IMR-90 (cell line): ENCODE results near the gene F10. TPM values are rescaled to one million over a fixed set of nuclear protein-coding genes. Genes with fewer than 3 reads are reported as not detected.

Experiments
- ATAC-seq: fragments of 200-7000 bp; cut with Tn5 transposase; 2 replicates; pipeline ENCODE4 v1.9.1; 2020; ENCODE audit warnings: low read depth, mild to moderate bottlenecking, moderate library complexity
- BruUV-seq: library from RNA; stranded (reverse); fragments of 400-500 nt; replicated peaks from 2 replicates; lab custom pipeline; 2021; lab: Mats Ljungman, UMichigan
- CTCF ChIA-PET: fragments of 300-600 bp; formaldehyde crosslinking; extraction: SDS; loops from one replicate; lab custom pipeline; 2021; ENCODE audit warnings: antibody characterized with exemption; lab: Yijun Ruan, JAX
- POLR2A ChIA-PET: fragments of 300-600 bp; sonication (Branson Sonifier 250); formaldehyde crosslinking; loops from one replicate; lab custom pipeline; 2022; ENCODE audit warnings: antibody characterized with exemption; ENCODE audit not compliant: unreplicated experiment; lab: Charles Lee
- DNase-seq: peaks from one replicate; pipeline ENCODE4 v3.0.0; 2013
- H2AFZ ChIP-seq: replicated peaks from 2 replicates; pipeline ENCODE3; 2013; ENCODE audit warnings: low read length, mild to moderate bottlenecking; ENCODE audit not compliant: poor library complexity
- H2AK5ac ChIP-seq: 2 replicates; pipeline ENCODE4 v1.6.1; 2013; ENCODE audit warnings: low read depth, low read length, inconsistent platforms
- H2AK9ac ChIP-seq: replicated peaks from 2 replicates; pipeline ENCODE3; 2013; ENCODE audit warnings: mild to moderate bottlenecking, low read depth, low read length, moderate library complexity; ENCODE audit not compliant: poor library complexity
- H2BK120ac ChIP-seq: 2 replicates; pipeline ENCODE4 v1.6.1; 2013; ENCODE audit warnings: low read depth, low read length, inconsistent platforms
- H2BK15ac ChIP-seq: 3 replicates; pipeline ENCODE4 v1.6.1; 2013; ENCODE audit warnings: low read depth, low read length, inconsistent platforms
- H2BK20ac ChIP-seq: 2 replicates; pipeline ENCODE4 v1.6.1; 2013; ENCODE audit warnings: low read depth, mild to moderate bottlenecking, inconsistent platforms, low read length, moderate library complexity
- H2BK5ac ChIP-seq: 2 replicates; pipeline ENCODE4 v1.6.1; 2013; ENCODE audit warnings: mild to moderate bottlenecking, low read depth, low read length, inconsistent platforms; ENCODE audit not compliant: poor library complexity, severe bottlenecking
- H3K14ac ChIP-seq: replicated peaks from 2 replicates; pipeline ENCODE4 v1.6.1; 2013; ENCODE audit warnings: low read depth, low read length, inconsistent platforms
- H3K18ac ChIP-seq: 2 replicates; pipeline ENCODE4 v1.6.1; 2013; ENCODE audit warnings: low read depth, low read length, control low read depth
- H3K23ac ChIP-seq: 2 replicates; pipeline ENCODE4 v1.6.1; 2013; ENCODE audit warnings: low read depth, low read length, inconsistent platforms
- H3K27ac ChIP-seq: 2 replicates; pipeline ENCODE4 v1.5.1; 2013; ENCODE audit warnings: mild to moderate bottlenecking, control low read depth, low read length; ENCODE audit not compliant: insufficient read depth
- H3K27me3 ChIP-seq: 2 replicates; pipeline ENCODE4 v1.6.1; 2013; ENCODE audit warnings: low read length; ENCODE audit not compliant: control insufficient read depth, insufficient read depth
- H3K36me3 ChIP-seq: 2 replicates; pipeline ENCODE4 v1.6.1; 2013; ENCODE audit warnings: low read length, mixed read lengths; ENCODE audit not compliant: control insufficient read depth, insufficient read depth
- H3K4ac ChIP-seq: 2 replicates; pipeline ENCODE4 v1.6.1; 2013; ENCODE audit warnings: low read depth, low read length, inconsistent platforms
- H3K4me1 ChIP-seq: 2 replicates; pipeline ENCODE4 v1.6.1; 2013; ENCODE audit warnings: low read length, mixed read lengths; ENCODE audit not compliant: control insufficient read depth, insufficient read depth
- H3K4me2 ChIP-seq: 2 replicates; pipeline ENCODE4 v1.6.1; 2013; ENCODE audit warnings: low read depth, mild to moderate bottlenecking, control low read depth, low read length, moderate library complexity
- H3K4me3 ChIP-seq: 2 replicates; pipeline ENCODE4 v1.5.1; 2013; ENCODE audit warnings: low read depth, mild to moderate bottlenecking, control low read depth, low read length, moderate library complexity; ENCODE audit not compliant: insufficient read depth
- H3K56ac ChIP-seq: 2 replicates; pipeline ENCODE4 v1.6.1; 2013; ENCODE audit warnings: low read length, inconsistent platforms; ENCODE audit not compliant: insufficient read depth; ENCODE audit errors: extremely low read depth
- H3K79me1 ChIP-seq, 2 experiments: 2 replicates each; pipeline ENCODE4 v1.6.1; 2013; ENCODE audit warnings: low read length in 2 of 2, inconsistent platforms in 1 of 2, low read depth in 1 of 2
- H3K9ac ChIP-seq: 2 replicates; pipeline ENCODE4 v1.6.1; 2013; ENCODE audit warnings: low read depth, low read length, control low read depth
- H3K9me1 ChIP-seq: 2 replicates; pipeline ENCODE4 v1.6.1; 2013; ENCODE audit warnings: low read length, inconsistent platforms; ENCODE audit not compliant: insufficient read depth
- H3K9me3 ChIP-seq: 2 replicates; pipeline ENCODE4 v1.6.1; 2013; ENCODE audit warnings: low read length; ENCODE audit not compliant: control insufficient read depth, insufficient read depth
- H4K20me1 ChIP-seq: 2 replicates; pipeline ENCODE4 v1.6.1; 2013; ENCODE audit warnings: low read length, inconsistent platforms; ENCODE audit not compliant: insufficient read depth
- H4K5ac ChIP-seq: 2 replicates; pipeline ENCODE4 v1.6.1; 2013; ENCODE audit warnings: mild to moderate bottlenecking, low read depth, low read length, control low read depth
- H4K8ac ChIP-seq, 2 experiments: 2 replicates each; pipeline ENCODE4 v1.6.1; 2013; ENCODE audit warnings: low read depth in 2 of 2, low read length in 2 of 2, control low read depth in 1 of 2, inconsistent platforms in 1 of 2
- H4K91ac ChIP-seq: 2 replicates; pipeline ENCODE4 v1.6.1; 2013; ENCODE audit warnings: low read depth, low read length, inconsistent platforms; ENCODE audit not compliant: insufficient read depth
- BHLHE40 ChIP-seq: fragments of 150-350 bp; IDR thresholded peaks from 2 replicates; pipeline ENCODE4 v1.6.1; 2016; ENCODE audit warnings: mild to moderate bottlenecking, low read depth, low read length
- CEBPB ChIP-seq: IDR thresholded peaks from 2 replicates; pipeline ENCODE4 v1.6.1; 2012; ENCODE audit warnings: low read depth, low read length, improper control_type of control experiment
- CHD1 ChIP-seq: IDR thresholded peaks from 2 replicates; pipeline ENCODE4 v1.6.1; 2012; ENCODE audit warnings: low read depth, low read length, improper control_type of control experiment
- FOS ChIP-seq: fragments of 150-350 bp; IDR thresholded peaks from 2 replicates; pipeline ENCODE4 v1.6.1; 2016; ENCODE audit warnings: low read depth, low read length
- MAFK ChIP-seq: IDR thresholded peaks from 2 replicates; pipeline ENCODE4 v1.6.1; 2012; ENCODE audit warnings: low read depth, low read length, improper control_type of control experiment
- NFE2L2 ChIP-seq: fragments of 150-350 bp; IDR thresholded peaks from 2 replicates; pipeline ENCODE4 v1.6.1; 2016; ENCODE audit warnings: low read depth, mild to moderate bottlenecking, low read length
- RAD21 ChIP-seq: IDR thresholded peaks from 2 replicates; pipeline ENCODE4 v1.6.1; 2012; ENCODE audit warnings: low read length, improper control_type of control experiment
- RCOR1 ChIP-seq: IDR thresholded peaks from 2 replicates; pipeline ENCODE4 v1.6.1; 2012; ENCODE audit warnings: mild to moderate bottlenecking, low read length, improper control_type of control experiment; ENCODE audit not compliant: insufficient replicate concordance
- RFX5 ChIP-seq: IDR thresholded peaks from 2 replicates; pipeline ENCODE4 v1.8.0; 2012; ENCODE audit warnings: low read depth, mild to moderate bottlenecking, low read length, moderate library complexity
- SMC3 ChIP-seq: fragments of 150-350 bp; IDR thresholded peaks from 2 replicates; pipeline ENCODE4 v1.6.1; 2016; ENCODE audit warnings: low read depth, mild to moderate bottlenecking, antibody characterized with exemption, low read length, moderate library complexity
- WGBS, 2 experiments: methylation state at CpG; one replicate each; pipeline versions ENCODE4 v1.1.5 to v1.1.7; 2013; ENCODE audit warnings: missing lambda C conversion rate in 2 of 2; ENCODE audit not compliant: insufficient read length in 1 of 2; ENCODE audit errors: extremely low coverage in 2 of 2; 5-methylcytosine and 5-hydroxymethylcytosine counted together
- dilution Hi-C: fragments of 300-500 bp; cut with HindIII; formaldehyde crosslinking; loops from one replicate; pipeline ENCODE4 v1.14.3; 2018; ENCODE audit warnings: low sequenced_read_pairs; ENCODE audit not compliant: unreplicated experiment
- in situ Hi-C: fragments of 300-500 bp; cut with MboI; formaldehyde crosslinking; loops from 3 replicates; pipeline ENCODE4 v1.14.3; 2019; ENCODE audit warnings: low sequenced_read_pairs, inconsistent platforms, mixed read lengths
- intact Hi-C: fragments of 100-400 bp; cut with micrococcal nuclease; formaldehyde crosslinking; loops from 2 replicates; pipeline ENCODE4 v1.10.0; 2022
- polyA plus RNA-seq, 3 experiments: library from polyadenylated mRNA; depleted of rRNA; stranded (reverse); fragments of >200 nt; gene quantifications; 2 replicates each; pipeline ENCODE4 v1.2.3, GENCODE V29; 2012; ENCODE audit warnings: low replicate concordance in 1 of 3
- total RNA-seq: library from RNA; depleted of rRNA; stranded (reverse); fragments of >200 nt; gene quantifications from 2 replicates; pipeline ENCODE4 v1.2.3, GENCODE V29; 2012
- TF ChIP-seq, protein P1 (sequence below): fragments of 150-350 bp; IDR thresholded peaks from 2 replicates; pipeline ENCODE4 v1.6.1; 2017; ENCODE audit warnings: mild to moderate bottlenecking, antibody characterized with exemption, low read length, low read depth
- TF ChIP-seq, protein P2 (sequence below): fragments of 150-350 bp; IDR thresholded peaks from 2 replicates; pipeline ENCODE4 v1.6.1; 2016; ENCODE audit warnings: low read depth, mild to moderate bottlenecking, low read length, moderate library complexity, borderline replicate concordance
- TF ChIP-seq, protein P3 (sequence below): conservative IDR thresholded peaks from 2 replicates; pipeline ENCODE4 v1.5.1; 2012; ENCODE audit warnings: mild to moderate bottlenecking, low read depth, low read length, improper control_type of control experiment

F10 gene
- total and polyA plus RNA-seq, 2 of the 4 experiments (the other 2 are of a cell fraction): 9.1 to 19.5 TPM

DNA sequence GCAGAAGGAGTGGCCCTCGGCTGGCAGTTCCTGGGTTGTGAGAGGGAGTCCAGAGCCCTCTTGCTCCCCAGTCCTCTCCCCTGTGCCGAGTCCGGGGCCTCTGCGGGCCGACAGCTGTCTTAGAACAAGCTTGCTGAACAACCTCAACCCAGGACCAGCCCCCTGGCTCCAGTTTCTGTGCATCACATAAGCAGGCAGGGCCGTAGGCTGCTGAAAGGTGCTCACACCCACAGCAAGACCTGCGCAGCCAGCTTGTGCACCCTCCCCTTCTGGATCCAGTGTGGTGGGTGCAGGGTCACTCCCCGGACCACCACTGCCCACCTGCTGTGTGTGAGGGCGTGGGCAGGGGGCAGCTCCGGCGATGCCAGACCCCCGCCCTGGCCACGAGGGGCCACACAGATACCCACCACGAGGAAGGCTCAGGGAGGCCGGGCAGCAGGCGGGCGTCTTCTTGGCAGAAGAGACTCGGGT is 42.2 kb upstream of the F10 start:
- DNase-seq (no peak), ATAC-seq (no peak)
- H3K9me1 ChIP-seq: no peaks in the 10 kb centered on the region
- H2BK5ac ChIP-seq: no peak overlapping the region
- no peaks in the 10 kb centered on the region; the same call in 1 of the 2 replicates for H3K4me1 ChIP-seq
- H3K79me1 ChIP-seq: no peaks in the 10 kb centered on the region
- ChIA-PET POLR2A (no interaction called here), CTCF (no interaction called here)
- H4K5ac ChIP-seq: no peak overlapping the region
- no peak overlapping the region for H2AFZ ChIP-seq
- H3K23ac ChIP-seq: no peak overlapping the region
- no peak overlapping the region for H4K8ac ChIP-seq
- intact Hi-C loops: no loop called here
- H3K14ac ChIP-seq: no peak overlapping the region
- H3K27me3 ChIP-seq: peaks cover 34% of the 10 kb centered on the region
- H2BK120ac ChIP-seq: no peak overlapping the region
- in situ Hi-C loops: no loop called here
- no peak overlapping the region for H3K9ac ChIP-seq
- TF ChIP-seq MAFK (no peak), CEBPB (no peak), FOS (no peak), RAD21 (no peak), RCOR1 (no peak), RFX5 (no peak), CHD1 (no peak), BHLHE40 (no peak), NFE2L2 (no peak), SMC3 (no peak)
- TF ChIP-seq, protein P1, sequence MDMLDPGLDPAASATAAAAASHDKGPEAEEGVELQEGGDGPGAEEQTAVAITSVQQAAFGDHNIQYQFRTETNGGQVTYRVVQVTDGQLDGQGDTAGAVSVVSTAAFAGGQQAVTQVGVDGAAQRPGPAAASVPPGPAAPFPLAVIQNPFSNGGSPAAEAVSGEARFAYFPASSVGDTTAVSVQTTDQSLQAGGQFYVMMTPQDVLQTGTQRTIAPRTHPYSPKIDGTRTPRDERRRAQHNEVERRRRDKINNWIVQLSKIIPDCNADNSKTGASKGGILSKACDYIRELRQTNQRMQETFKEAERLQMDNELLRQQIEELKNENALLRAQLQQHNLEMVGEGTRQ: no peak
- TF ChIP-seq, protein P2, sequence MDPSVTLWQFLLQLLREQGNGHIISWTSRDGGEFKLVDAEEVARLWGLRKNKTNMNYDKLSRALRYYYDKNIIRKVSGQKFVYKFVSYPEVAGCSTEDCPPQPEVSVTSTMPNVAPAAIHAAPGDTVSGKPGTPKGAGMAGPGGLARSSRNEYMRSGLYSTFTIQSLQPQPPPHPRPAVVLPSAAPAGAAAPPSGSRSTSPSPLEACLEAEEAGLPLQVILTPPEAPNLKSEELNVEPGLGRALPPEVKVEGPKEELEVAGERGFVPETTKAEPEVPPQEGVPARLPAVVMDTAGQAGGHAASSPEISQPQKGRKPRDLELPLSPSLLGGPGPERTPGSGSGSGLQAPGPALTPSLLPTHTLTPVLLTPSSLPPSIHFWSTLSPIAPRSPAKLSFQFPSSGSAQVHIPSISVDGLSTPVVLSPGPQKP: no peak
- TF ChIP-seq, protein P3, sequence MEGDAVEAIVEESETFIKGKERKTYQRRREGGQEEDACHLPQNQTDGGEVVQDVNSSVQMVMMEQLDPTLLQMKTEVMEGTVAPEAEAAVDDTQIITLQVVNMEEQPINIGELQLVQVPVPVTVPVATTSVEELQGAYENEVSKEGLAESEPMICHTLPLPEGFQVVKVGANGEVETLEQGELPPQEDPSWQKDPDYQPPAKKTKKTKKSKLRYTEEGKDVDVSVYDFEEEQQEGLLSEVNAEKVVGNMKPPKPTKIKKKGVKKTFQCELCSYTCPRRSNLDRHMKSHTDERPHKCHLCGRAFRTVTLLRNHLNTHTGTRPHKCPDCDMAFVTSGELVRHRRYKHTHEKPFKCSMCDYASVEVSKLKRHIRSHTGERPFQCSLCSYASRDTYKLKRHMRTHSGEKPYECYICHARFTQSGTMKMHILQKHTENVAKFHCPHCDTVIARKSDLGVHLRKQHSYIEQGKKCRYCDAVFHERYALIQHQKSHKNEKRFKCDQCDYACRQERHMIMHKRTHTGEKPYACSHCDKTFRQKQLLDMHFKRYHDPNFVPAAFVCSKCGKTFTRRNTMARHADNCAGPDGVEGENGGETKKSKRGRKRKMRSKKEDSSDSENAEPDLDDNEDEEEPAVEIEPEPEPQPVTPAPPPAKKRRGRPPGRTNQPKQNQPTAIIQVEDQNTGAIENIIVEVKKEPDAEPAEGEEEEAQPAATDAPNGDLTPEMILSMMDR: no peak
- H3K56ac ChIP-seq: no peak overlapping the region
- no TSS peak for BruUV-seq
- dilution Hi-C loops: no loop called here
- H3K18ac ChIP-seq: no peak overlapping the region
- no peaks in the 10 kb centered on the region for H3K36me3 ChIP-seq
- H2AK5ac ChIP-seq: no peak overlapping the region
- H4K20me1 ChIP-seq: no peaks in the 10 kb centered on the region
- no peak overlapping the region for H3K4me2 ChIP-seq
- no peak overlapping the region for H2AK9ac ChIP-seq
- no peak overlapping the region for H2BK20ac ChIP-seq
- no peak overlapping the region for H2BK15ac ChIP-seq
- no peak overlapping the region for H3K27ac ChIP-seq
- H3K4me3 ChIP-seq: no peak overlapping the region
- no peaks in the 10 kb centered on the region; the same call in 1 of the 2 replicates for H3K9me3 ChIP-seq
- H3K4ac ChIP-seq: no peak overlapping the region
- no peak overlapping the region for H4K91ac ChIP-seq
- WGBS, 2 experiments: 100% methylated on average over 1 of the region's 18 CpGs; no CpG with 5 or more reads in 1 of the 2 experiments
